ENCODE measurements around the gene SPSB1. TPM values are rescaled to one million over a fixed set of nuclear protein-coding genes. Genes with fewer than 3 reads are reported as not detected.

Gene SPSB1
- total RNA-seq, 1 experiment from 2014 or later: 33.8 TPM

GRCh38 chr1:9347095-9347850 is 54.6 kb downstream of the SPSB1 start:
- Histone ChIP-seq H4K20me1 (ENCODE audit: insufficient read depth) (peaks cover 6% of the 10 kb centered on the region; the same call in 1 of the 2 replicates), H3K79me2 (ENCODE audit: low read depth) (peaks cover 20% of the 10 kb centered on the region), H3K36me3 (ENCODE audit: low read depth) (no peaks in the 10 kb centered on the region), H3K9me2 (ENCODE audit: insufficient read depth) (no peaks in the 10 kb centered on the region), H3K27me3 (ENCODE audit: insufficient read depth, low read depth) (no peaks in the 10 kb centered on the region), H2AFZ (no peak overlapping the region), H3F3A (ENCODE audit: insufficient read depth, low read depth) (peaks cover 13% of the 10 kb centered on the region; the same call in 1 of the 2 replicates), H3K4me2 (no peak overlapping the region), H3K4me3 (no peak overlapping the region), H3K27ac (no peak overlapping the region), H3K4me1 (replicated peaks; ENCODE audit: insufficient read depth) (peaks cover 39% of the 10 kb centered on the region), H3K9me3 (ENCODE audit: insufficient read depth, low read depth) (no peaks in the 10 kb centered on the region)
- CTCF ChIA-PET: no interaction called here
- intact Hi-C loops (cut with micrococcal nuclease; ENCODE audit: unreplicated experiment): no loop called here
- no peak for DNase-seq
- BruUV-seq (replicated peaks): no TSS peak
- TF ChIP-seq CTCF (conservative IDR thresholded peaks at IDR 0.05) (no peak), EZH2 (IDR thresholded peaks at IDR 0.05; ENCODE audit: low read depth) (no peak)
- POLR2A ChIA-PET (ENCODE audit: unreplicated experiment): no interaction called here

- DNase-seq: no peak
- BruUV-seq (replicated peaks): no TSS peak
- Histone ChIP-seq H2AFZ (no peak overlapping the region), H3K79me2 (ENCODE audit: low read depth) (peaks cover 20% of the 10 kb centered on the region), H4K20me1 (ENCODE audit: insufficient read depth) (peaks cover 6% of the 10 kb centered on the region; the same call in 1 of the 2 replicates), H3K9me2 (ENCODE audit: insufficient read depth) (no peaks in the 10 kb centered on the region), H3K4me3 (no peak overlapping the region), H3K36me3 (ENCODE audit: low read depth) (no peaks in the 10 kb centered on the region), H3K27me3 (ENCODE audit: insufficient read depth, low read depth) (no peaks in the 10 kb centered on the region), H3F3A (ENCODE audit: insufficient read depth, low read depth) (peaks cover 13% of the 10 kb centered on the region; the same call in 1 of the 2 replicates), H3K9me3 (ENCODE audit: insufficient read depth, low read depth) (no peaks in the 10 kb centered on the region), H3K4me2 (no peak overlapping the region), H3K27ac (no peak overlapping the region), H3K4me1 (replicated peaks; ENCODE audit: insufficient read depth) (peaks cover 34% of the 10 kb centered on the region)
- CTCF ChIA-PET: no interaction called here
- intact Hi-C loops (cut with micrococcal nuclease; ENCODE audit: unreplicated experiment): no loop called here
- TF ChIP-seq EZH2 (IDR thresholded peaks at IDR 0.05; ENCODE audit: low read depth): no peak
- TF ChIP-seq CTCF (conservative IDR thresholded peaks at IDR 0.05): no peak
- POLR2A ChIA-PET (ENCODE audit: unreplicated experiment): no interaction called here
Observed at GRCh38 chr1:9349331-9349851, 56.7 kb downstream of the SPSB1 start.

- Histone ChIP-seq H3K27ac (no peak overlapping the region), H3K4me2 (no peak overlapping the region), H3K4me1 (replicated peaks; ENCODE audit: insufficient read depth) (peaks cover 26% of the 10 kb centered on the region), H3K27me3 (ENCODE audit: insufficient read depth, low read depth) (no peaks in the 10 kb centered on the region), H3K79me2 (ENCODE audit: low read depth) (peaks cover 13% of the 10 kb centered on the region), H3K36me3 (ENCODE audit: low read depth) (no peaks in the 10 kb centered on the region), H2AFZ (no peak overlapping the region), H3K9me3 (ENCODE audit: insufficient read depth, low read depth) (no peaks in the 10 kb centered on the region), H3K9me2 (ENCODE audit: insufficient read depth) (no peaks in the 10 kb centered on the region), H4K20me1 (ENCODE audit: insufficient read depth) (peaks cover 6% of the 10 kb centered on the region; the same call in 1 of the 2 replicates), H3F3A (ENCODE audit: insufficient read depth, low read depth) (peaks cover 8% of the 10 kb centered on the region; the same call in 1 of the 2 replicates), H3K4me3 (no peak overlapping the region)
- no TSS peak for BruUV-seq (replicated peaks)
- intact Hi-C loops (cut with micrococcal nuclease; ENCODE audit: unreplicated experiment): loop anchor here (5.0 kb wide), 1 partner anchor 58 kb away; the partner anchor contains the start of gene SPSB1
- no peak for TF ChIP-seq CTCF (conservative IDR thresholded peaks at IDR 0.05)
- ChIA-PET POLR2A (ENCODE audit: unreplicated experiment) (no interaction called here), CTCF (no interaction called here)
- peak in 1 of 2 experiments; percentile 17 for DNase-seq
Observed at GRCh38 chr1:9350013-9350908, 57.6 kb downstream of the SPSB1 start.
